PC-9 (cell line): Measurements from ENCODE around the gene CX3CR1. TPM values are rescaled to one million over a fixed set of nuclear protein-coding genes. Genes with fewer than 3 reads are reported as not detected.

ENCODE experiments used
- BruUV-seq: library from RNA; stranded (reverse); fragments of 400-500 nt; replicated peaks from 2 replicates; lab custom pipeline; 2021; lab: Mats Ljungman, UMichigan
- CTCF ChIA-PET: fragments of 300-600 bp; sonication (Branson Sonifier 250); formaldehyde crosslinking; loops from one replicate; lab custom pipeline; 2022; ENCODE audit warnings: antibody characterized with exemption; lab: Charles Lee
- POLR2A ChIA-PET: fragments of 300-600 bp; sonication (Branson Sonifier 250); formaldehyde crosslinking; loops from one replicate; lab custom pipeline; 2022; ENCODE audit warnings: antibody characterized with exemption; ENCODE audit not compliant: unreplicated experiment; lab: Charles Lee
- DNase-seq, 2 experiments: peaks; one replicate each; pipeline versions ENCODE4 v3.0.0 to v3.0.0-alpha.2; 2015 to 2022; ENCODE audit warnings: mixed read lengths in 1 of 2
- H2AFZ ChIP-seq: fragments of 200-600 bp; sonication (generic); 2 replicates; pipeline ENCODE4 v1.8.1; 2017; ENCODE audit warnings: antibody characterized with exemption
- H3F3A ChIP-seq: fragments of 200-600 bp; sonication (generic); 2 replicates; pipeline ENCODE4 v1.8.1; 2017; ENCODE audit warnings: antibody characterized with exemption, mild to moderate bottlenecking, low read depth; ENCODE audit not compliant: insufficient read depth
- H3K27ac ChIP-seq: fragments of 200-600 bp; sonication (generic); 2 replicates; pipeline ENCODE4 v1.6.1; 2016; ENCODE audit warnings: mixed run types
- H3K27me3 ChIP-seq: fragments of 200-600 bp; sonication (generic); 2 replicates; pipeline ENCODE4 v1.6.1; 2016; ENCODE audit warnings: low read depth, mixed run types; ENCODE audit not compliant: insufficient read depth
- H3K36me3 ChIP-seq: fragments of 200-600 bp; sonication (generic); 2 replicates; pipeline ENCODE4 v1.6.1; 2016; ENCODE audit warnings: low read depth, mixed run types
- H3K4me1 ChIP-seq: fragments of 200-600 bp; sonication (generic); replicated peaks from 2 replicates; pipeline ENCODE4 v1.6.1; 2016; ENCODE audit warnings: mixed run types; ENCODE audit not compliant: insufficient read depth
- H3K4me2 ChIP-seq: fragments of 200-600 bp; sonication (generic); 2 replicates; pipeline ENCODE4 v1.6.1; 2017; ENCODE audit warnings: mixed run types
- H3K4me3 ChIP-seq: fragments of 200-600 bp; sonication (generic); 2 replicates; pipeline ENCODE4 v1.6.1; 2016; ENCODE audit warnings: mixed run types
- H3K79me2 ChIP-seq: fragments of 200-600 bp; sonication (generic); 2 replicates; pipeline ENCODE4 v1.6.1; 2017; ENCODE audit warnings: low read depth, mixed run types
- H3K9me2 ChIP-seq: fragments of 200-600 bp; sonication (generic); 2 replicates; pipeline ENCODE4 v1.8.1; 2017; ENCODE audit warnings: mild to moderate bottlenecking; ENCODE audit not compliant: insufficient read depth
- H3K9me3 ChIP-seq: fragments of 200-600 bp; sonication (generic); 2 replicates; pipeline ENCODE4 v1.8.1; 2016; ENCODE audit warnings: low read depth; ENCODE audit not compliant: insufficient read depth
- H4K20me1 ChIP-seq: fragments of 200-600 bp; sonication (generic); 2 replicates; pipeline ENCODE4 v1.8.1; 2017; ENCODE audit not compliant: insufficient read depth
- EZH2 ChIP-seq: fragments of 200-600 bp; sonication (generic); IDR thresholded peaks from 2 replicates; pipeline ENCODE4 v1.8.0; 2017; ENCODE audit warnings: antibody characterized with exemption, low read depth
- intact Hi-C: fragments of 100-400 bp; cut with micrococcal nuclease; formaldehyde crosslinking; loops from one replicate; pipeline ENCODE4 v1.10.0; 2022; ENCODE audit not compliant: unreplicated experiment
- total RNA-seq: library from RNA; stranded (reverse); gene quantifications from 2 replicates; pipeline ENCODE4 v1.2.3, GENCODE V29; 2021
- TF ChIP-seq, protein P1 (sequence below): fragments of 200-600 bp; sonication (generic); conservative IDR thresholded peaks from 2 replicates; pipeline ENCODE4 v1.6.1; 2017; ENCODE audit warnings: mixed run types, antibody characterized with exemption, mild to moderate bottlenecking, moderate library complexity

Gene CX3CR1
- total RNA-seq, 1 experiment from 2014 or later = not detected

DNA sequence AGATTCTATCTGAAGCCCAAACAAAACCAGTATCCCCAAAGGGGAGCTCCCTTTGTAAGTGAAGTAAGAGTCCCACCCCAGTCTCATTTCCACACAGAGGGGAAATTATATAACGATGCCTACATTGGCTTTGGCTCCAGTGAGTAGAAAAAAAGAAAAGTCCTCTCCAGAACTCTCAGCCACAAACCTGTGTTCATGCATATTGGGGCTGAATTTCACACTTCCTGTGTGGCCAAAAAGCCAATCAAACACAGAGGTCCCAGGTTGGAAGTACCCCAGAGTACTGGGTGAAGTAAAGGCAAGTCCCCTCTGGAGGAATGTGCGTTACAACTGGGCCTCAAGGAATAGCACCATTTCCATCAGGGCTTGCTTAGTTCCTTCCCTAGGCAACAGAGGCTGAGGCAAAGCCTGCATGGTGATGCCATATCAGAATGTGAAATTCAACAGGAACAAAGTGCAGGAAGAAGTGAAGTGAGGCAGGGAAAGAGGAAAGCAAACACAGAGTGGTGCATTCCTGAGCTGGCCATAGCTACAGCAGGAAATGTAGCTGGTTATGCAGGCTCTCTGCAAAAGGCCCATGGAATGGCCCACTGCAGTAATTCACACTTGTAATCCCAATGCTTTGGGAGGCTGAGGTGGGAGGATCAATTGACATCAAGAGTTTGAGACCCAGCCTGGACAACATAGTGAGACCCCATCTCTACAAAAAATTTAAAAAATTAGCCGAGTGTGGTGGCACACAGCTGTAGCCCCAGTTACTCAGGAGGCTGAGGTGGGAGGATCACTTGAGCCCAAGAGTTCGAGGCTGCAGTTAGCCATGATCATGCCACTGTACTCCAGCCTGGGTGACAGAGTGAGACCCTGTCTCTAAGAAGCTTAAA, 16.6 kb upstream of the CX3CR1 start:
- 0 out of 2 replicates have a peak, but pooled peaks cover 7% of the 10 kb centered on the region for H3K9me3 ChIP-seq
- intact Hi-C loops = no loop called here
- BruUV-seq = no TSS peak
- no peak overlapping the region for H3K4me2 ChIP-seq
- no peak overlapping the region for H3K27ac ChIP-seq
- CTCF ChIA-PET = interaction anchor here (1.1 kb wide), 1 partner anchor 91 kb away, joined by 3 read pairs; no protein-coding TSS in a partner anchor
- no peaks in the 10 kb centered on the region for H3F3A ChIP-seq
- H2AFZ ChIP-seq = no peak overlapping the region
- H3K36me3 ChIP-seq = no peaks in the 10 kb centered on the region
- TF ChIP-seq, protein P1, sequence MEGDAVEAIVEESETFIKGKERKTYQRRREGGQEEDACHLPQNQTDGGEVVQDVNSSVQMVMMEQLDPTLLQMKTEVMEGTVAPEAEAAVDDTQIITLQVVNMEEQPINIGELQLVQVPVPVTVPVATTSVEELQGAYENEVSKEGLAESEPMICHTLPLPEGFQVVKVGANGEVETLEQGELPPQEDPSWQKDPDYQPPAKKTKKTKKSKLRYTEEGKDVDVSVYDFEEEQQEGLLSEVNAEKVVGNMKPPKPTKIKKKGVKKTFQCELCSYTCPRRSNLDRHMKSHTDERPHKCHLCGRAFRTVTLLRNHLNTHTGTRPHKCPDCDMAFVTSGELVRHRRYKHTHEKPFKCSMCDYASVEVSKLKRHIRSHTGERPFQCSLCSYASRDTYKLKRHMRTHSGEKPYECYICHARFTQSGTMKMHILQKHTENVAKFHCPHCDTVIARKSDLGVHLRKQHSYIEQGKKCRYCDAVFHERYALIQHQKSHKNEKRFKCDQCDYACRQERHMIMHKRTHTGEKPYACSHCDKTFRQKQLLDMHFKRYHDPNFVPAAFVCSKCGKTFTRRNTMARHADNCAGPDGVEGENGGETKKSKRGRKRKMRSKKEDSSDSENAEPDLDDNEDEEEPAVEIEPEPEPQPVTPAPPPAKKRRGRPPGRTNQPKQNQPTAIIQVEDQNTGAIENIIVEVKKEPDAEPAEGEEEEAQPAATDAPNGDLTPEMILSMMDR = no peak
- no peak for TF ChIP-seq EZH2
- H3K27me3 ChIP-seq = no peaks in the 10 kb centered on the region
- no peak for DNase-seq
- no peaks in the 10 kb centered on the region for H3K79me2 ChIP-seq
- no peaks in the 10 kb centered on the region for H3K9me2 ChIP-seq
- no peaks in the 10 kb centered on the region for H4K20me1 ChIP-seq
- no peaks in the 10 kb centered on the region for H3K4me1 ChIP-seq
- POLR2A ChIA-PET = no interaction called here
- H3K4me3 ChIP-seq = no peak overlapping the region

DNA sequence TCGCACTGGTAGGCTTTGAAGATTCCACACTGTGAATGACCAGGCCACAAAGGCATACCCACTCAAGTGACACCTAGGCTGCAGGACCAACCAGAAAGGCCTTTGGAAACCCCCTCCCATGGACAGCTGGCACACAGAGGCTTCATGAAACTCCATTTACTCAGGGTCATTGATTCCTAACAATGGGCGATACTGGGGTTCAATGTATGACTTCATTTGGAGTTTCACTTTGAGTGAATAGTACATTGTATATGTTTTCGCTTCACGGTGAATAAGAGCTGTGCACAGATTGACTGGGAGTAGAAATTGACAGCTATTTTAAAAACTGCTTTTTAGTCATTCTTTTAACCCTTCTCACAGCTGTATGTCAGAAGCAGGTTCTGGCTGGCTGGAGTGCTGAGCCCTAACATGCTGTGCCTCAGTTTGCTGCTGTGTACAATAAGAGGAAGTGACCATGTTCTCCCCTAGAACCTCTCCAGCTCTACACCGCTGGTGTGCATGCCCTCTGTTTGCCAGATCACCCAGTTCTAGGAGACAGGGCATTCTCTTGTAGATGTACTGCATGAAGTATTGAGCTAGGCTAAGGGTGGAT, 15.4 kb upstream of the CX3CR1 start:
- BruUV-seq = no TSS peak
- H4K20me1 ChIP-seq = no peaks in the 10 kb centered on the region
- no peak overlapping the region for H2AFZ ChIP-seq
- no peaks in the 10 kb centered on the region for H3F3A ChIP-seq
- no peak overlapping the region for H3K27ac ChIP-seq
- no peak overlapping the region for H3K4me2 ChIP-seq
- no peak for TF ChIP-seq EZH2
- TF ChIP-seq, protein P1 = no peak
- H3K79me2 ChIP-seq = no peaks in the 10 kb centered on the region
- H3K4me1 ChIP-seq = no peaks in the 10 kb centered on the region
- ChIA-PET CTCF (interaction anchor here (1.1 kb wide), 1 partner anchor 90 kb away, joined by 3 read pairs; no protein-coding TSS in a partner anchor), POLR2A (no interaction called here)
- H3K36me3 ChIP-seq = no peaks in the 10 kb centered on the region
- H3K9me2 ChIP-seq = no peaks in the 10 kb centered on the region
- no peak overlapping the region for H3K4me3 ChIP-seq
- no peak for DNase-seq
- intact Hi-C loops = no loop called here
- H3K9me3 ChIP-seq = 0 out of 2 replicates have a peak, but pooled peaks cover 7% of the 10 kb centered on the region
- no peaks in the 10 kb centered on the region for H3K27me3 ChIP-seq

DNA sequence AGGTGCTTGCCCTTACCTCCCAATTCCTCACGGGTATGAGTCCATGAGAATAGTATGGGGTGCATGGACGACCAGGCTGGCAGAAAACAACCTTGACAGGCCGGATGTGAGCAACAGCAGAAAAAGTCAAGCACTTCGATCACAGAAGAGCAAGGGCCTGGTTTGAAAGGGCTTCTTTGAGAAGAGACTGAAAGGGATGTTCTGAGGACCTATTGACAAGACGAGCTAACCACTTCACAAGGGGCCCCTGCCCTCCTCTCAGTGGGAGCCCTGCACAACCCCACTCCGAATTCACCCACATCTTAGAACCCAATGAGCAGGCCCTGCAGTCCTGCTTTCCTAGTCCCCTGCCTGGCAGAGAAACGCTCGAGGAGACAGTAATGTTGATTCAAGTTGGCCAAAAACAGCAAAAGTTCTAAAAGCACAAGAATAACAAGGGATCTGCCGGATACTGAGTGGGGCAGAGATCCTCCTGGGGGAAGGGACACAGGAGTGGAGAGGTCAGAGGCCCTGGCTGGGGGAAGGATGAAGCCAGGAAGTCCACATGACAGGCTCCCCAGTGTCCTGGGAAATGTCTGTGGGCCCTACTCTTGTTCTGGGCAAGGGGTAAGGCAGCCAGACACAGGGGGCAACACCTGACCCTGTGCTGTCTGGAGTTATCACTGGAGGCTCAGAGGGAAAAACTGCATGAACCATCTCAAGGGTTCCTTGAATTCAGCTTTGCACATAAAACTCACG, 14.8 kb upstream of the CX3CR1 start:
- H3K4me2 ChIP-seq = no peak overlapping the region
- ChIA-PET CTCF (no interaction called here), POLR2A (no interaction called here)
- H3F3A ChIP-seq = no peaks in the 10 kb centered on the region
- intact Hi-C loops = no loop called here
- no peak for DNase-seq
- H3K79me2 ChIP-seq = no peaks in the 10 kb centered on the region
- H3K9me2 ChIP-seq = no peaks in the 10 kb centered on the region
- H3K9me3 ChIP-seq = 0 out of 2 replicates have a peak, but pooled peaks cover 4% of the 10 kb centered on the region
- no peaks in the 10 kb centered on the region for H3K36me3 ChIP-seq
- no peak overlapping the region for H2AFZ ChIP-seq
- no peak for TF ChIP-seq EZH2
- TF ChIP-seq, protein P1 = no peak
- H3K4me3 ChIP-seq = no peak overlapping the region
- H3K27me3 ChIP-seq = no peaks in the 10 kb centered on the region
- no peaks in the 10 kb centered on the region for H4K20me1 ChIP-seq
- no peak overlapping the region for H3K27ac ChIP-seq
- H3K4me1 ChIP-seq = no peaks in the 10 kb centered on the region
- BruUV-seq = no TSS peak
